ELF-1 (cell line): ENCODE data around the gene C8G.

Source experiments
- DNase-seq: peaks from one replicate; pipeline ENCODE4 v3.0.0-alpha.2; 2016; ENCODE audit warnings: low read depth, low spot score

Gene C8G

DNA sequence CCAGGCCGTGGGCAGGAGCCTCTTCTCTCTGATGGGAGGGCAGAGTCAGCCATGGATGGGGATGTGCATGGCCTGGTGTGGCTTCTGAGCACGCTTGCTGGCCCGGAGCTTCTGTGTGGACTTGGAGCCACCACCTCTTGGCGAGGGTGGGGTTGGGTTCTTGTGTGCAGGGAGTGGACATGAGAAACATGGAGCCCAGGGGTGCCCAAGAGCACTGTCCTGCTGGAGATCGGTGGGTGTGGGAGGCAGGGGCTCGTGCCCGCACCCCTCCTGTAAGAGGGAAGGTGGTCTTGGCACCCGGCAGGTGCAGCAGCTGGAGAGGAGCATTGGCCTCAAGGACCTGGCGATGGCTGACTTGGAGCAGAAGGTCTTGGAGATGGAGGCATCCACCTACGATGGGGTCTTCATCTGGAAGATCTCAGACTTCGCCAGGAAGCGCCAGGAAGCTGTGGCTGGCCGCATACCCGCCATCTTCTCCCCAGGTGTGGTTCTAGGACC, 24.3 kb upstream of the C8G start:
- no peak for DNase-seq

DNA sequence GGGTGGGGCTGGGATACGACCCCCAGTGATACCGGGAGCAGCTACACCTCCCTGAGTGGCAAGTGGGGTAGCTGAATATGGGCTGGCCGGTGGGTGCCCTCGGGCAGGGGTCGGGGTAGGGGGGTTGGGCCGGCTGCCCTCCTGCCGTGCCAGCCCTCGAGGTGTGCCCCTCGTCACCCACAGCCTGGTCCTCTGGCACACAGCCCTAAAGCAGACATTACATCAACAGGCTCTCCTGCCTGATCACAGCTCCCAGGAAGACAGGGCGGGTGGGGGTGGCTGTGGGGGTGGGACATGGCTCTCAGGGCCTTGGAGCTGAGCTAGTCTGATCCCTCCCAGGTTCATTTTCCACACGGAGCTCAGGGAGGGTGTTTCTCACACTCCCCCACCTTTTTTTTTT, 23.7 kb upstream of the C8G start:
- DNase-seq, result no peak

DNA sequence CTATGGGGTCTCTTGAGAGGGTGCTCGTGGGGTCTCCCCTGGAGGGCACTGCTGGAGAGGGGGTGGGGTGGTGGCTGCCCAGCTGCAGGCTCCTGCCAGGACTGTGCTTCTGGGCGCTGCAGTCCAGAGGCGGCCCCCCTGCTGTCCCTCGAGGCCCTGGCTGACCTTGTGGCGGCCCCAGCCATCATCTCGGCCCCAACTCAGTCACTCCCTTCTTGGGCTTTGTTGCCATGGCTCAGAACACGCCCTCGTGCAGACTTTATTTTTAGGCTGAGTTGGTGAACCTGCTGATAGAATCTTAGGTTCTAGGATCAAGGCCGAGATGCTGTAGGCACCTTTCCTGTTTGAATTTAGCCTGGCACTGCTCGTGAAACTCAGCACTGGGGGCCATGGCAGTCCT, 23.3 kb upstream of the C8G start:
- no peak for DNase-seq

DNA sequence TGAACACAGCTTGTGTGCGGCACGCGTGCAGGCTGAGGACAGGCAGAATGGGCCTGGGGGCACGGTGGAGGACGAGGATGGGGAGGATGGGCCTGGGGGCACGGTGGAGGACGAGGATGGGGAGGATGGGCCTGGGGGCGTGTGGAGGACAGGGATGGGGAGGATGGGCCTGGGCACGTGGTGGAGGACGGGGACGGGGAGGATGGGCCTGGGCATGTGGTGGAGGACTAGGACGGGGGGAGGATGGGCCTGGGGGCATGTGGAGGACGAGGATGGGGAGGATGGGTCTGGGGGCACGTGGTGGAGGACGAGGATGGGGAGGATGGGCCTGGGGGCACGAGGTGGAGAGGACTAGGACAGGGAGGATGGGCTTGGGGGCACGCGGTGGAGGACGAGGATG, 22.5 kb upstream of the C8G start:
- no peak for DNase-seq

DNA sequence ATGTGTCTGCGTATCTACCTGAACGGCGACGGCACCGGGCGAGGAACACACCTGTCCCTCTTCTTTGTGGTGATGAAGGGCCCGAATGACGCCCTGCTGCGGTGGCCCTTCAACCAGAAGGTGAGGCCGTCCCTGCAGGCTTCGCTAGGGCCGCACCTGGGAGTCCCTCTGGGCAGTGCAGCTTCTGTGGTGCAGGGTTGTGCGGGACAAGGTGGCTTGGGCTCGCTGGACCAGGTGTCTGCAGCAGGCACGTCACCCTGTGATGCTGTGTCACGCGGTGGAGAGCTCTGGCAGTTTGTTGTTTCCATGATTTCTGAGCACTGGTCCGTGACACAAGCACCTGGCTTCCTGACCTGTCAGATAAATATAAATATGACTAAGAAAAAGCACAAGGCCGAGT, 21.2 kb upstream of the C8G start:
- no peak for DNase-seq

DNA sequence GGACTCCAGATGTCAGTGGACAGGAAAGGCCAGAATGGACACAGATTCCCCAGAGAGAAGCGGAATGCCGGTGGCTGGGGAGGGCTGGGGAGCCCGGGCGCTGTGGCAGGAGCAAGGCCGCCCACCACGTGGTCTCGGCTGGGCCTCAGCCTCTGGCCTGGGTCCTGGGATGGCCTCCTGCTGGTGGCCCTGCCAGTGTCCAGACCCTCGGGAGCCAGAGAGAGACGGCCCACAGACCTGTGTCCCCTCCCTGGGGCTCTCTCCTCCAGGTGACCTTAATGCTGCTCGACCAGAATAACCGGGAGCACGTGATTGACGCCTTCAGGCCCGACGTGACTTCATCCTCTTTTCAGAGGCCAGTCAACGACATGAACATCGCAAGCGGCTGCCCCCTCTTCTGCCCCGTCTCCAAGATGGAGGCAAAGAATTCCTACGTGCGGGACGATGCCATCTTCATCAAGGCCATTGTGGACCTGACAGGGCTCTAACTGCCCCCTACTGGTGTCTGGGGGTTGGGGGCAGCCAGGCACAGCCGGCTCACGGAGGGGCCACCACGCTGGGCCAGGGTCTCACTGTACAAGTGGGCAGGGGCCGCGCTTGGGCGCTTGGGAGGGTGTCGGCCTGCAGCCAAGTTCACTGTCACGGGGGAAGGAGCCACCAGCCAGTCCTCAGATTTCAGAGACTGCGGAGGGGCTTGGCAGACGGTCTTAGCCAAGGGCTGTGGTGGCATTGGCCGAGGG, 19.5 kb upstream of the C8G start:
- DNase-seq, result peak; percentile 69

DNA sequence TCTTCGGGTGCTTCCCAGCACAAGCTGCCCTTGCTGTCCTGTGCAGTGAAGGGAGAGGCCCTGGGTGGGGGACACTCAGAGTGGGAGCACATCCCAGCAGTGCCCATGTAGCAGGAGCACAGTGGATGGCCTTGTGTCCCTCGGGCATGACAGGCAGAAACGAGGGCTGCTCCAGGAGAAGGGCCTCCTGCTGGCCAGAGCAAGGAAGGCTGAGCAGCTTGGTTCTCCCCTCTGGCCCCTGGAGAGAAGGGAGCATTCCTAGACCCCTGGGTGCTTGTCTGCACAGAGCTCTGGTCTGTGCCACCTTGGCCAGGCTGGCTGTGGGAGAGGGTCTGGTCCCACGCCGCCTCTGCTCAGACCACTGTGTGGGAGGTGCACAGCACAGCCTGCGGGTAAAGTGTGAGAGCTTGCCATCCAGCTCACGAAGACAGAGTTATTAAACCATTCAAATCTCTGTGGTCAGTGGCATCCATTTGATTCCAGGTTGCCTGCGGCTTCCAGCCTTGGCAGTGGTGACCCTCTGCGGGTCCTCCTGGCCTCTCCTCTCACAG, 18.8 kb upstream of the C8G start:
- no peak for DNase-seq

DNA sequence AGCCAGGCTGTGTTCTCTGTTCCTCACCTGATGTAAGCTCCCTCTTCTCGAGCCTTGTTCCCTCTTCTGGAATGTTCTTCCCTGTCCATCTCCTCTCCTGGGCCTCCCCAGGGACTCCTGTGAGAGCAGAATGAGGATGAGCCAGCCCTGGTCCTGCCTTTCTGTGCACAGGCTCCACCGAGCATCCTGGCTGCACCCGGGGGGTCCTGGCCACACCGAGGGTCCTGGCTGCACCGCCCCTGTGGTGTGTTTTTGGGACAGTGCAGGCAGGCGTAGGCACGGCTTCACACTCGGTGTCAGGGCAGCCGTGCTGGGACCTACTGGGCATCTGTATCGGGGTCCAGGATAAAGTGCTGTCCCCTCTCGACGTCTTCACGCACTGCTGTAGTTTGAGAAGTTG, 18.3 kb upstream of the C8G start:
- no peak for DNase-seq

DNA sequence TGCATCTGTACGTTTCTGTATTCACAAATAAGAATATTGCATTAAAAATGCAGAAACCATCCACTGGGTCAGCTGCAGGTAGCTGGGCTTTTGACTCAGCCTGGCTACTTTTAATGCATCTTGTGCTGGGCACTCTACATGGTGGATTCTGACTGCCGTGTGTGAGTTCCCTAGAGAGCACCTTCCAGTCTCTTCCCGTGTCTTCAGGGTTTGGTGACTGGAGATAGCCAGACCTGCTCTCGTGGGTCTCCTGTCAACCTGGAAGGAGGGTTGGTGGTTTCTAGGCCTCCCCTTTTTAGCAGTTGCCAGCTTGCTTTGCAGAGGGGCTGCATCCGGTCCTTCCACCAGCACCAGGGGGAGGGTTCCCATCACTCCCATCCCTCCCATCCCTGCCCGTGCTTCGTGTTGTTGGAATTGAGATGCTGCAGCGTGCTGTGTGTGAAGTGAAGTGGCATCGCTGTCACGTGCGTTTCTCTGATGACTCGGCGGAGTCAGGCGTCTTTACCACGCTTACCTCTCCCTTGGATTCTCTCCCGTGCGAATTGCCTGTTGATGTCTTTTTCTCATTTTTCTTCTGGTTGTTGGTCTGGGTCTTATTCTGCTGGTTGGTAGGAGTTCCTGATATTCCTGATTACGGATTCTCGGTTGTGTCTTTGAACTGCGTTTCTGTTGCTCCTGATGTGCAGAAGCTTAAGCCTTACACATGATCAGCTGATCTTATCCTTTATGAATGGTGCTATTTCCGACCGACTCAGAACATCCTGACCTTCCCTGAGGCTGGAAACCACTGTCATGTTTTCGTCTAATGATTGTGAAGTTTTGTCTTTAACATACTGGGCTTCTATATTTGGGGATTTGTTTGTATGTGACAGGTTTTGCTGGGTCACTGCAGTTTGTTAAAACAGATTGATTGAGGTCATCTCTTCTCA, 17.4 kb upstream of the C8G start:
- no peak for DNase-seq

DNA sequence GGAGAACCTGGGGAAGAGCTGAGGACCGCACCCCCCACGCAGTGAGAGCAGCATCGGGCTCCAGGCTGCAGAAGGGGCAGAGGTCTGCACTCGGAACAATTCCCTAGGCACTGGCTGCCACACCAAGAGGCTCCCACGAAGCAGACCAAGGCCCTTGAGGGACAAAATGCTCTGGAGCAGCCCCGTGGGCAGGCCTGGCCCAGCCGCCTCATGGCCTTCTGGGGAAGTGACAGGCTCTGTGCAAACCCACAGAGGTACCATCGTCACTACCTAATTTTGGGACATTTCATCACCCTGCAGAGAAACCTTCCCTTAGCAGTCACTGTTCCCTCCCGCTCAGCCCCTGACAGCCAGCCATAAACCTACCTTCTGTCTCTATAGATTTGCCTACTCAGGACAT, 16.5 kb upstream of the C8G start:
- DNase-seq, result no peak

DNA sequence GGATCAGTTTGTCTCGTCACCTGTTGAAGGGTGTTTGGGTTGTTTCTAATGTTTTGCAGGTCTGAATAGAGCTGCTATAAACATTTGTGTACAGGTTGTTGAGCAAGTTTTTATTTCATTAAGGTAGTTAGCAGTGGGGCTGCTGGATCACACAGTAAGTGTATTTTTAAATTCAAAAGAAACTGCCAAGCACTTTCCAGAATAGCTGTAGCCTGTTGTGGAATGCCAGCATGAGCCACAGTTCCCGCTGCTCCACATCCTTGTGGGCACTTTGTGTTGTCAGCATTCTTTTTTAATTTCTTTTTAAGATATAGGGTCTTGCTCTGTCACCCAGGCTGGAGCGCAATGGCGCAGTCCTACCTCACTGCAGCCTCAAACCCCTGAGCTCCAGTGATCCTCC, 15.0 kb upstream of the C8G start:
- DNase-seq, result no peak

DNA sequence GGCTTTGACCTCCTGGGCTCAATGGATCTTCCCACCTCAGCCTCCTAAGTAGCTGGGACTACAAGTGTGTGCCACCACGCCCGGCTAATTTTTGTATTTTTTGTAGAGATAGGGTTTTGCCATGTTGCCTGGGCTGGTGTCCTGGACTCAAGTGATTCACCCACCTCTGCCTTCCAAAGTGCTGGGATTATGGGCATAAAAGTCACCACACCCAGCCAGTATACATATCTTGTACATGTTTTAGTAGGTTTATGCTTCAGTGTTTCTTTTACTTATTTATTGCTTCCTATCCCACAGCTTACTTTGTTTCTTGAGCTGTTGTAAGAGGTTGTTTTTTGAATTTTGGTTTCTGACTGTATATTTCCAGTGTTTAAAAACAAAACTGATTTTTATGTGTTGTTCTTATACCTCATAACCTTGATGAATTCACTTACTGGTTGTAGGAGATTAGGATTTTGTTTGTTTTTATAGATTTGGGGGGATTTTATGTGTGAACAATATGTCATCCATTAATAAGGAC, 13.4 kb upstream of the C8G start:
- DNase-seq, result no peak

DNA sequence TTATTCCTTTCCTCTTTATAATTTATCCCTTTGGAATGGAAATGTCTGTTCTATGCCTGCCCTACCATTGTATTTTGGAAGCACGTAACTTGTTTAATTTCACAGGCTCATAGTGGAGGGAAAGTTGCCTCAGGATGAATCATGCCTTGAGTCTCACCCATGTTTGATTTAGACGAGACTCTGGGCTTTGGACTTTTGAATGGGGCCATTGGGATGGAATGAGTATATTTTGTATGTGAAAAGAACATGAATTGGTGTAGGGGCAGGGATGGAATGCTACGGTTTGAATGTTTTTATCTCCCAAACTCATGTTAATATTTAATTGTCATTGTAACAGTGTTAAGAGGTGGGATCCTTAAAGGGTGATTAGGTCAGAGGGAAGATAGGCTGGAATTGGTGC, 10.8 kb upstream of the C8G start:
- no peak for DNase-seq

DNA sequence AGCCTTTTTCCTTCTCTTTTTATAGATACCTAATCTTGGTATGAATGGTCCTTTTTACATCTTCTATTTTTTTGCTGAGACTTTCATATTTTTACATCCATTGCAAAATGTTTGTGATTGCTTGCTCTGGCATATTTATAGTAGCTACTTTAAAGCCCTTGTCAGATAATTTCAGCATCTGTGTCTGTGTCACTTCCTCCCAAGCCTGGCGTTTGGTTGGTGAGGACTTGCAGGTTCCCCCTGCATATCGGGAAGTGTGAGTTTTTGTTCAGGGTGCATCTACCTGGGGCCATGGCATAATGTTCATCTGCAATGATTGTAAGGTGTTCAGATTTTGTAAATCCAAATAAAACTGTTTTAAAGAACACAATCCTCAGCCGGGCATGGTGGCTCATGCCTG, 9.4 kb upstream of the C8G start:
- DNase-seq, result no peak

DNA sequence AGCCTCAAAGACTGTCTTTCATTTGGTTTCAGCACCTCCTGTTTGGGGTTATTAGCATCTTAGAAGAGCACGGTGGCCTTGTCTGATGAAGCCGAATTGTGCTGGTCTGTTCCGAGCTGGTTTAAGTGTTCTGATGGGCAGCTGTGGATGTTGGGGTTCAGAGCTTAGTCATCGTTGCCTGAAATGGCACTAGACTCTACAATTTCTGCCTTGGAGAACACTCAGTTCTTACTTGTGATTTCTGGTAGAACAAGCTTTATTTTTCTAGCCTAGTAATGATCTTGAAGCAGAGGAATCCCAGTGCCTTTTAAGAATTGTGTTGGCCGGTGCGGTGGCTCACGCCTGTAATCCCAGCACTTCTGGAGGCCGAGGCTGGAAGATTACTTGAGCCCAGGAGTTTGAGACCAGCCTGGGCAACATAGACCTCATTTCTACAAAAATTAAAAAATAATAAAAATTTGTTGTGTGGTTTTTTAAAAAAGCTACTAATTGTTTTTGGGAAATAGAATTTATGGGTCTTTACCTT, 8.3 kb upstream of the C8G start:
- DNase-seq, result no peak

DNA sequence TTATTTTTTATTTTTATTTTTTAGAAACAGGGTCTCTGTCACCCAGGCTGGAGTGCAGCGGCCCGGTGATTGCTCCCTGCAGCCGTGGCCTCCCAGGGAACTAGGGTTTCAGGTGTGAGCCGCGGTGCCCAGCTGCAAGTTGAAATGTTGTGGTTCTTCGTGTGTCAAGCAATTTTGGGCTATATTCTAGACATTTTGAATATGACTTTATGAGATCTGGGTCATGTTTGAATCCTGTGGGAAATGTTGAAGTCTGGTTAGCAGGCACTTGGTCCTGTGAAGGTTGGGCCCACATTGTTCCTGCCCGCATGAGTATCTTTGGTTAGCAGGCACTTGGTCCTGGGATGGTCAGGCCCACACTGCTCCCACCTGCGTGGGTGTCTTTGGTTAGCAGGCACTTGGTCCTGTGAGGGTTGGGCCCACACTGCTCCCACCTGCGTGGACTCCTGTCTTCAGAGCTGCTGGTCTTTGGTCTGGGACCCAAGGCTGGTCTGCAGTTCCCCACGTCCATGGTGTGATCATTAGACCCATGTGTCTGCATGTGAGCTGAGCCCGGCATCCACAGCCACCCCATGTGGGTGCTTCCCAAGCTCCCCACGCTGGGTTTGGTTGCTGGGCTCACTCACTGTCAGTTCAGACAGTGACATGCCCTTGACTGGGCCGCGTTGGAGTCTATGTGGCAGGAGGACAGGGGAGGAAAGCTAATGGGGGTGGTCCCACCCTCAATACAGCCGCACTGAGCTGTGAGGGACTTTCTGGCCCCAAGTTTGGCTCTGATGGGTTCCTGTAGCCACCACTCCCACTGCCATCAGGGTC, 7.6 kb upstream of the C8G start:
- DNase-seq, result no peak

DNA sequence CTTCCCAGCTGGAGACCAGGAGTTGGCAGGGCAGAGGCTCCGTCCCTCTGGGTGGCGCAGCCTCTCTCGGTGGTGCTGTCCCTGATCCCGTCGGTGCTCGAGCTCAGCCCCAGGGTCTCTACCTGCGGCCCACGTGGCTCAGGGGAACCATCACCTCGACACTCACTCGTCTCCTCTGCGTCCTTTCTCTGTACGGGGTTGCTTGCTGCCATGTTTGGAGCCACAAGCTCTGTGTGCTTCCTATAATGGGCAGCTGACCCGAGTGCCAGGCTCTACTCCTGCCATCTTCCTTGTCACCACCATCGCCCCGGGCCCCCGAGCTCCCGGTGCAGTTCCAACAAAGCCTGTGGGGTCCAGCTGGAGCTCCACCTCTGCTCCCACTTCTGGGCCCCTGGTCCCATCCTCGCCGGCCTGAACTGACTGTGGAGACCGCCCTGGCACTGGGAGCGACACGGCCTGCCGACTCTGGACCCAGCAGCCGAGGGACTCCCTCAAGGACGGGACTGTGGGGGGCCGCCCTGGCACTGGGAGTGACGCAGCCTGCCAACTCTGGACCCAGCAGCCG, 5.5 kb upstream of the C8G start:
- no peak for DNase-seq

DNA sequence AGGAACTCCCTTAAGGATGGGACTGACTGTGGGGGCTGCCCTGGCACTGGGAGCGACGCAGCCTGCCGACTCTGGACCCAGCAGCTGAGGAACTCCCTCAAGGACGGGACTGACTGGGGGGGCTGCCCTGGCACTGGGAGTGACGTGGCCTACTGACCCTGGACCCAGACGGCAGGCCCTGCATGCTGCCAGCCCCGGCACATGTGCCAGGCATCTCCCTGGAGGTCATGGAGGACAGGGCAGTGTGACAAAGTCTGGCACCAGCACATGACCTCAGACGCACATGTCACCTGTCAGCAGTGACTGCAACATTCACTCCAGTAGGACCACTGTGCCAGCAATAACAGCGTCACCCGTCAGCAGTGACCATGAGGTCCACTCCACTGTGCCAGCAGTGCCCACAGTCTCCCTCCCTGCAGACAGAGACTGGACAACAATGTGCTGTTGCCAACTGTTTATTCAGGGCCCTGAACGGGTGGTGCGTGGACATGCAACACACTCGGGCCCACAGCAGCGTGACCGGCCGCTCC, 5.0 kb upstream of the C8G start:
- no peak for DNase-seq

DNA sequence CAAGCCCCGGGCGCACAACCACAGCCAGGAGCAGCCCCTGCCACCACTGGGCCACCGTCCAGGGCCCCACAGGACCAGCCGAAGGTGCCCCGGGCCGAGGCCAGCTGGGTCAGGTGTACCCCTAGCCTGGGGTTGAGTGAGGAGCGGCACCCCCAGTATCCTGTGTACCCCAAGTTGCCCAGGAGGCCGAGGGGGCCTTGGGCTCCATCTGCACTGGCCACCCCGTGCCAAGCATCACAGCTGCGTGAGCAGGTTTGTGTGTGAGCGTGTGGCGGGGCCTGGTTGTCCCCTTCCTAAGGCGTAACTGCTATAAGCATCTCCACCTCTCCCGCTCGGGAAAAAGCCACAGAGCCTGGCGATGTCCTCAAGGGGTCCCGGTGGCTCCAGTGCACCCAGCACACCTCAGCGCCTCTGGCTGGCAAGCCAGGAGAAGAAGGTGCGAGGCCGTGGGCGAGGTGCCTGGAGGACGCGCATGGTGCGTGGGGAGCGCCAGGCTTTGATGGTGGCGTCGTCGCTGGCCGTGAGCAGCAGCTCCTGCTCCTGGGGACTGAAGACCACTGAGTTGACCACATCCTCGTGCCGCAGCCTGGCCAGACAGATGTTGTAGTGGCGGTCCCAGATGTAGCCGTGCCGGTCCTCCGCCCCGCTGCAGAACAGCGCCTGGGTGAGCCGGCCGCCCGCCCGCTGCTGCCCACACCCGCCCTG, 4.4 kb upstream of the C8G start:
- DNase-seq, result no peak
